DMS114 treated with DMSO at 0.1 percent for 48 hours (cell line): ENCODE results near the gene PIGR.

Experiments
- DNase-seq: peaks from one replicate; lab custom pipeline; 2025; ENCODE audit not compliant: unreplicated experiment; lab: John Stamatoyannopoulos, UW

PIGR gene

DNA sequence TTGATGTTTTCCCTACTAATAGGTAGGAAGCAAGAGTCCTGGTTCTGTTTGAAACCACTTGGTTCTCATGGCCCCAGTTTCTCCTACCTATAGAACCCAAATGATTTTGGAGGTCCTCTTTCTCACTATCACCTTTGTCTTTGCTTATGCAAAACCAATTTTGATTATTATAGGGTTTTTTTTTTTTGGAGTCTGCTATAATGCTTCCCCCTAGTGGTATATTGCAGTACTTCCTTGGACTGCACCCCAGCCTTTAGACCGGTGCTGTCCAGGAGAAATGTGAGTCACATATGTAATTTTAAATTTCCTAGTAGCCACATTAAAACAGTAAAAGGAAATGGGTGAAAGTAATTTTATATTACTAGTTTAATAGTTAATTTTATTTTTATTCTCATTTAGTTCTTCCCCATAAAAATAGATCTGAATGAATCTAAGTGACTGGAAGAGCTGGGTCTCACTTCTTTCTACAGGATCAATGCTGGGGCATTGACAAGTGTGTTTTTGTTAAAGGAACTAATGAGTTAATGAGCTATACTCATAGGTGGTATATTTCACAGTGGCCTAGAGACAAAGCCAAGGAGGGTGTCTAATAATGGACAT, 35.1 kb downstream of the PIGR start:
- DNase-seq: peak; percentile 50

- no peak for DNase-seq
These were observed 36.4 kb downstream of the PIGR start for GRCh38 chr1:206909883-206910318.

DNA sequence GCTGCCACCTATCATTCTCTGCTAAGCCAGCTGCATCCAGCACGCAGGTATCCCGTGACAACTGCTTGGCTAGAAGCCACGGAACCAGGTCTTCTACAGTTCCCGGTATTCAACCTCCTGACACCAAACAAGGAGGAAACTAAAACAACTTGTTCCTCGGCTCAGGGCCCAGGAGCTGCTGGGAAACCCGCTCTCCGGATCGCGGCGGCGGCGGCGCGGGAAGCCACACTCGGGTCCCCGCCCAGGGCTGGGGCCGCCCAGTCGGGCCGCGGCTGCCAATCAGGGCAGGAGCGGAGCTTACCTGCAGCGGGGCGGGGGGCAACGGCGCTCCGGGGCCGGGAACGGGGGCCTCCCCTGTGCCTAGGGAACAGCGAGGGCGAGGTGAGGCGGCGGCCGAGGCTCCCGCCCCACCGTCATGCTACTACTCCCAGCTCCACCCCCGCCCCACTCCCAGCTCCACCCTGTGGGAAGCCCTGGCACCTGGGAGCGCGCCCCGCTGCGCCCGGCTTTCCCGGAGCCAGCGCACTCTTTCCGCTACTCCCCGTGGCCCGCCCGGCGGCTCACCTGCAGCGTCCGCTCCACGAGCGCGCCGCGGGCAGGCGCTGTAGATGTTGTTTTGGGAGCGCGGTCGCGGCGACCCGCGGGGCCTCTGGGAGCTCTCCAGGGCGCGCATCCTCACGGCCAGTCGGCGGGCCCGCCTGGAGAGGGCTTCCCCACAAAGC, 36.9 kb downstream of the PIGR start:
- DNase-seq: no peak

DNA sequence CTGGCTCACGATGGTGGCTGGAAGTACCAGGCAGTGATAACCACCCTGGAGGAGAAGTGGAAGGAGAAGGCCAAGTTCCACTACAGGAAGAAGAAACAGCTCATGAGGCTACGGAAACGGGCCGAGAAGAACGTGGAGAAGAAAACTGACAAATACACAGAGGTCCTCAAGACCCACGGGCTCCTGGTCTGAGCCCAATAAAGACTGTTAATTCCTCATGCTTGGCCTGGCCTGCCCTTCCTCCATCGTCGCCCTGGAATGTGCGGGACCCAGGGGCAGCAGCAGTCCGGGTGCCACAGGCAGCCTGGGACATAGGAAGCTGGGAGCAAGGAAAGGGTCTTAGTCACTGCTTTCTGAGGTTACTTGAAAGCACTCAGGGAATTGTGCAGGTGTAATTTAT, 38.2 kb downstream of the PIGR start:
- no peak for DNase-seq

DNA sequence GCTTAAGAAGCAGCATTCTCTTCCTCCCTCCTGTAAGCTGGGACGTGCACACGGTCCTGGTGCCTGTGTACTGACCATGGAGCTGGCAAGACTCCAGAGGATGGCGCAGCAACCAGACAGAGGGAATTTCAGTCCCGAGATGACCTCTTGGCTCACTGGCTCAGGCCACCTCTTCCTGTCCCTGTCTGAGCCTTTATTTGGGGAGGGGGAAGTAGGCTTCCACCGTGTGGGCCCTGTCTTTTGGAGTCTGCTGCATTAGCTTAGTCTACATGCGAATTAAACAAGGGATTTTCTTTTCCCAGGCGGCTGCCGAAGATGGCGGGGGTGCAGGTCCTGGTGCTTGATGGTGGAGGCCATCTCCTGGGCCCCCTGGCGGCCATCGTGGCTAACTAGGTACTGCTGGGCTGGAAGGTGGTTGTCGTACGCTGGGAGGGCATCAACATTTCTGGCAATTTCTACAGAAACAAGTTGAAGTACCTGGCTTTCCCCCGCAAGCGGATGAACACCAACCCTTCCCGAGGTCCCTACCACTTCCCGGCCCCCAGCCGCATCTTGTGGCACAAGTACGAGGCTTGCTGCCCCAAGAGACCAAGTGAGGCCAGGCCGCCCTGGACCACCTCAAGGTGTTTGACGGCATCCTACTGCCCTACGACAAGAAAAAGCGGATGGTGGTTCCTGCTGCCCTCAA, 38.8 kb downstream of the PIGR start:
- DNase-seq: no peak

DNA sequence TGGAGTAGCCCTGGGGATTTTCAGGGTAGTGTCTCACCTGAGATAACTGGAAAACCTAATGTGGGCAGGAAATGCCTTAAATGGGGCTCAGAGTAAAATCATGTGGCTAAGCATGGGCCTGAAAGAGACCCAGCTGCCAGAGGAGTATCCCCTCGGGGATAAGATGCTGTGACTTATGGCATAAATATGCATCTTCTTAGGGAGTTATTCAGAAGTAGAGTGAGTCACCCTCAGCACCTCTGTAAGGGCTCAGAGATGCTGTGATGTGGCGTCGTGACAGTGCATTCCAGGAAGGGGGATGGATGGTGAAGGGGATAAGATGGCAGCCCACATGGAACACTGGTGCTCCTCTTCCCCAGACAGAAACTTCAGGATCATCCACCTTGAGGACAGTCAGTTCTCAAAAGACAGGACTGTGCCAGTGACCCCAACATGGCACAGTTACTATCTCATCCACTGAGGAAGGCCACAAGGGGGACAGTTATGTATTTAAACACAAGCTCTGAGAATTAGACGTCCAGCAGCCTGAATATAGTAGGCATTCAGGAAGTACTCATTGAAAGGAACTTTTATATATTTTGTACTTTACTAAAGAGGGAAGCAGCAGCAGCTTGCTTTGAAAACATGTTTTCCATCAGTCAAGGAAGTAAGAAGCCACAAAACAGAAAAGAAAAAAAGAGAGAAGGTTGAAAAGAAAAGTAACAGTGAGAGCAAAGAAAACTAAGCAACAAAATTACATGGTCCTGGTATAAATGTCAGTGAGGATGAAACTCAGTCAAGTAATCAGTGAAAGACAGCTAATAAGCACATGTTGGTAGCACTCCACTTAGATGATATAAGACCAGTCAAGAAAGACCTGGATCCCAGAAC, 40.7 kb downstream of the PIGR start:
- DNase-seq: no peak

- DNase-seq: no peak
These were observed 41.7 kb downstream of the PIGR start for GRCh38 chr1:206904423-206905142.

DNA sequence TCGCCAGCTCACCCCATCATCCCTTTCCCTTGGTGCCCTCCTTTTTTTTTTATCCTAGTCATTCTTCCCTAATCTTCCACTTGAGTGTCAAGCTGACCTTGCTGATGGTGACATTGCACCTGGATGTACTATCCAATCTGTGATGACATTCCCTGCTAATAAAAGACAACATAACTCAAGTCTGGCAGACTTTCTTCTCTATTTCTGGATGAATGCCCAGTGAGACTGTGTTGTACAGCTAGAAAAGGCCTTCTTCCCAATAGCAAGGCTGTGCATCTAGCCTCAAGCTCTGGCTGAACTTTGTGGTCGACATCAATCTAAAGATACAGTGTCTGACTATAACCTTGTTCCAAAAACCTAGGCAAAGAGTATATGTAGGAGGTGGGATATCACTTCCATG, 42.6 kb downstream of the PIGR start:
- no peak for DNase-seq

- DNase-seq: no peak
These were observed 43.6 kb downstream of the PIGR start for GRCh38 chr1:206902702-206903101.

DNA sequence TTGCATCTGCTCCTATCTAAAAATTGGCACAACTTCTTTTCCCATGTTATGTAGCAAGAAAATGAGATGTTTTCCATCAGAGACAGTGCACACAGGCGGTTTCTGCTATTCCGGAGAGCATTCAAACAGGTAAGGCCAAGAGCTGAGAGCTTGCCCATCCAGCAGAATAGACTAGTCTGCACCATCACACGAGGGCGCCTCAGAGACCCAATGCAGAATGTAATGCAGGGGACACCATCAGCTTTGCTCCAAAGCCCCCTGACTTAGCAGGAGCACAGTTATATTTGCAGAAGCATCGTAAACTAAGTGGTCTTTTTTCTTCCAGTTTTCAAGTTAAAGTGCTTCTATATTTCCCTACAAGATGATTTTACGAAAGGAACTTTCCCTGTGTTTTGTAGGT, 44.3 kb downstream of the PIGR start:
- no peak for DNase-seq

DNA sequence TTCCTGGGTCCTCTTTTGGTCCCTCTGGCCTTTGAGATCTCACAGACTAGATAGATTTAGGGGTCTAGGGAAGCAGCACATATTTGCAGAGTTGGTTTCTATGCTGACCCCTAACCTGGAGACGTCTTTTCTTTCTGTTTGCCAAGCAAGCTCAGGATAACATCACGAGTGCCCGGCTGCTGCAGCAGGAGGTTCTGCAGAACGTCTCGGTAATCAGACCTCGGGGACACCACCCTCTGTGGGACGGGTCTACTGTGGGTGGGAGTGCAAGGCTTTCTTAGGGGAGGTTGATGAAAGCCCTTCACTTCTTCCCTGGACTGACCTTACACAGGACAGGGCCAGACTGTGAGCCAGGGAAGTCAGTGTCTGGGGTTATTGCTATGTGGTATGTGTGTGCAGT, 46.1 kb downstream of the PIGR start:
- DNase-seq: no peak

GRCh38 chr1:206899717-206900116, 46.5 kb downstream of the PIGR start:
- DNase-seq: no peak

DNA sequence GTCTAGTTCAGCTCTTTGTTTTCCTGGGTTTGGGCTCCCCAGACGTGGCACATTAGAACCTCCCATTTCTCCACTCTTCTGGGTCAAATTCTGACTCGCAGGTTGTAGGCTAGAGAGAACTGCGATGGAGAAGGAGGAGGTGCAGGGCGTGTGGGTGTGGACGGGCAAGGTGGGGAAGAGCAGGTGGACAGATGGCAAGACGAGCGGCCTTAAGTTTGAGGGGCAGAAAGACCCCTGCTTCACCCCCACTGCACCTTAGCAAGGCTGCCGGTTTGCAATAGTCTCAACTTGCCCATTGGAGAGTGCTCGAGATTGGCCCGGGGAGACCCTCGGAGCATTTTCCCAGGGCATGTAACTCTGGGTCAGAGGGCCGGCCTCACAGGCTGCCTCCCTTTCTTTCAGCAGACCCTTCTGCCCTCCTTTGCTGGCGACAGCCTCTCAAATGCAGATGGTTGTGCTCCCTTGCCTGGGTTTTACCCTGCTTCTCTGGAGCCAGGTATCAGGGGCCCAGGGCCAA, 47.3 kb downstream of the PIGR start:
- DNase-seq: no peak

DNA sequence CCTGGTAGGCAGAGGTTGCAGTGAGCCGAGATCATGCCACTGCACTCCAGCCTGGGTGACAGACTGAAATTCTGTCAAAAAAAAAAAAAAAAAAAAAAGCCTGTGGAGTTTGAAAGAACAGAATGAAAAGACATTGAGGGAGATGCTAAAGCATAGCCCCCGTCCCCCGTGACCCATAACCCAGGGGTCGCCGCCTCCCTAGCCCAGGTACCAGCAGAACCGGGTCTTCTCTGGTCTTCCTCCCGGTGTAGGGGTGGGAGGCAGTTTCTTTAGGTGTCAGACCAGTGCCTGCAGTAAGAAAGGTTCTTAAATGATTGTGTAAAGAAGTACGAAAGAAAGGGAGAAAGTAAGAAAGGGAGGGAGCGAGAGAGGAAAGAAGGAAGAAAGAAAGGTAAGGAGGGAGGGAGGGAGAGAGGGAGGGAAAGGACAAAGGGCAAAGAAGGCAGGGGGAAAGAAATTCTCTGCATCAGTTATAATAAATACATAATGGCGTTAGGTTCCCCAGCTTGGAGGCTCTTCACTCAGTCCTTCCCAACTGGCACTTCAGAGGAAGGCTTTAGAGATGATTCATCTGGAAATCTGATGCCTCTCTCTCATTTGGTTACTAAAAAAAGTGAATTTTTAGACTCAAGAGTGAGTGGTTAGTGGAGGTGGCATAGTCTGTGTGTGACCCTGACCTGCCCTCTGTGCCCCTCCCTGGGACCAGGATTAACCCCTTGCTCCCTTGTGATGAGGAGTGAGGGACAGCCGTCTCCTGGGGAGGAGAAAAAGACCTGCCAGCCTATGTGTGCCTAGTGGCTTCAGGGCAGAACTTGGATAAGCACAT, 48.0 kb downstream of the PIGR start:
- no peak for DNase-seq

GRCh38 chr1:206897175-206897574, 49.1 kb downstream of the PIGR start, which contains the start of gene IL24:
TSS of gene IL24 (plus strand) at chr1:206897443. CDS start at chr1:206897833, 390 bp downstream.
- DNase-seq: no peak

GRCh38 chr1:206896261-206896660, 50.0 kb downstream of the PIGR start:
- no peak for DNase-seq

DNA sequence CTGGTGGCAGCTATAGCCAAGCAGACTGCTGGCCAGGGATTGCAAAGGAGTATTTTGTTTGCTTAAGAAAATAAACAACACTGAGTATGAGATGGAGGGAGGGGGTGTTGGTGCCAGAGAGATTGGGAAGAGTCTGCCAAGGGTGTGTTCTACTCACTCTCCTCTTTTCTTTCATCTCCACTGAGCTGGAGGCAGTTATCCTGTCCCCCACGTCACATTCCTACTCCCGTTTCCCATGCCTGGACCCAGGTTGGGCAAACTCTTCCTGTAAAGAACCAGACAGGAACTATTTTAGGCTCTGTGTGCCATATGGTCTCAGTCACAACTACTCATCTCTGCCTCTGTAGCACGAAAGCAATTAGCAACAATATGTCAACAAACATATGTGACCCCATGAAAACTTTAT, 50.4 kb downstream of the PIGR start:
- no peak for DNase-seq

DNA sequence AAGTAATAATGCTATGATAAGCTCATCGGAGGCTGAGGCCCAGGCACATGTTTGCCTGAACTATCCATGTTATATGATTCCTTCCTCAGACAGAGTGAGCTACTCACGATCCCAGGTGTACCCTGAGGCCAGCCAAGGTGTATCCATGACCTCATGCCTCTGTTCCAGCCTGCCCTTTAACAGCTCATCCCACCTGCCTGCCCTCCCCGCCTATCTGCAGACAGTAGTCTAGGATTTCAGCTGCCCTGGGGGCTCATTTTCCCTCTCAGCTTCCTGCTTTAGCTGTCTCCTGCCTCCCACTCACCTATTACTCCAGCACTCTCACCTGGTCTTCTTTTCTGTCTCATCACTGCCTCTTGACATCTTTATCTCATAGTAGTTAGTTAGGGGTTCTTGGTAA, 50.9 kb downstream of the PIGR start:
- DNase-seq: no peak

- no peak for DNase-seq
These were observed 52.9 kb downstream of the PIGR start for GRCh38 chr1:206893380-206893779.
